ENCODE results near the gene ADARB2.

DNA sequence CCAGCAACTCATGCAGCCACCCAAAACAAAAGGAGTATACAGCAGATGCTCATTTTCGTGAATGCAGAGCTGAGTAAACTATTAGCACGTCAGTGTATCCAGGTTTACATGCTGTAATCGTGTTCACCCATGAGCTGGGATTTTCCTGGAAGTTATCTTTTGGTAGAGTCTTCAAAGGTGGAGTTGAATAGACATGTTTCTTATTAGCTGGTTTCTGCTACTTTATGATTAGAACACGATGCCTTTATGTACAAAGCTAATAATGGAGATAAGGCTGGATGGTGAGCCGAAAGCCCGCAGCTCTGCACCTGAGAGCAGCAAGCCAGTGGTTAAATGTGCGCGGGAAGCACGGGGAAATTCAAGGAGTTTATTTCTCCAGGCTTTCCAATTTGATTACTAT lies 123.8 kb downstream of the ADARB2 start:
- TF ChIP-seq CTCF (IDR thresholded peaks at IDR 0.05; ENCODE audit: poor library complexity) (no peak), EZH2 (IDR thresholded peaks at IDR 0.05; ENCODE audit: borderline replicate concordance) (no peak), EZH2phosphoT487 (IDR thresholded peaks at IDR 0.05; ENCODE audit: low read depth, severe bottlenecking, unreplicated experiment) (no peak)

Data from hepatocyte (in vitro differentiated cells).